ENCODE measurements around the gene MTOR.

DNA sequence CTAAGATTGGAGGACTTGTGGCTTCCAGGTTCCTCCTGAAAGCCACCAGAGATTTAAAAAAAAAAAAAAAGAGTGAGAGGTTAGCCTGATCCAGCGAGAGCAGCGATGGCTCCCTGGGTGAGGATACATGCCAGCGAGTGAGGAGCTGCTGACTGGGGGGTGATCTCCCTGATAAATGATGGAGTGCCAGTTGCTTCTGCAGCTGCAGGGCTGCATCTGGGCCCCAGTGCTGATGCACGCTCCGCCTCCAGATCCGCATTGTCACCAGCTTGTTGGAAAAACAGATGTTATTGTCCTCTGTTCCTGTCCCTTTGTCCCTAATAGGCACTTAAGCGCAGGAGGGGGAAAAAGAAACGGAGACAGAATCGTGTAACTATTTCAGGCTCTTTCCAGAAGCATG is 39.2 kb upstream of the MTOR start:
- TF ChIP-seq CTCF (conservative IDR thresholded peaks at IDR 0.05; ENCODE audit: low read depth, low read length) (no peak), EZH2 (IDR thresholded peaks at IDR 0.05; ENCODE audit: low read length, unreplicated experiment) (no peak), EZH2phosphoT487 (IDR thresholded peaks at IDR 0.05; ENCODE audit: borderline replicate concordance, low read length) (no peak)
